HT-29 (cell line): ENCODE measurements around the gene NUDT4. TPM values are rescaled to one million over a fixed set of nuclear protein-coding genes. Genes with fewer than 3 reads are reported as not detected.
A peak's percentile ranks its signal among the peaks of the same experiment; 100 is the strongest.
"Not testable (repeated sequence)": the region's sequence is repeated elsewhere in the genome, so short reads cannot be mapped to it uniquely, and the experiment has no call there.

Experiments
- DNase-seq: peaks from one replicate; pipeline ENCODE4 v3.0.0-alpha.2; 2015; ENCODE audit warnings: low spot score
- total RNA-seq: library from RNA; depleted of rRNA; stranded (reverse); fragments of >200 nt; shearing (Covaris generic); gene quantifications from 2 replicates; pipeline ENCODE4 v1.2.3, GENCODE V29; 2014

Gene NUDT4
- total RNA-seq, 1 experiment from 2014 or later = 120 TPM

DNA sequence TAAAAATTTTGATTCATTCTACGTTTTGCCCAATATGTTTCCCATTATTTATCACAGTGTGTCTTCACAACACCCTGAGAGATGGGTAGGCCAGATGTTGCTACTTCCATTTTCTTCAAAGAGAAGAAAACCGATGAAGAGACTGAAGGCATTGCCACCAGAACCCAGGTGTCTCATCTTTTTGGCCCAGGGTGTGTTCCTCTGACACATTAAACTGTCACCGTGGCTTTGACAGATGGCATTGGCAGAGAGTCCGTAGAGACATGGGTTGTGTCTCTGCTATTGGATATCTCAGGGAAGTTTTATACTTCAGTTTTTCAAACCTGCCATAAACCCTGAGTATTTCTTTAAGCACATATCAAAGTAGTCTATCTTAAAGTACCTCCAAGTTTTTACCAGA lies 11.3 kb upstream of the NUDT4 start:
- no peak for DNase-seq

DNA sequence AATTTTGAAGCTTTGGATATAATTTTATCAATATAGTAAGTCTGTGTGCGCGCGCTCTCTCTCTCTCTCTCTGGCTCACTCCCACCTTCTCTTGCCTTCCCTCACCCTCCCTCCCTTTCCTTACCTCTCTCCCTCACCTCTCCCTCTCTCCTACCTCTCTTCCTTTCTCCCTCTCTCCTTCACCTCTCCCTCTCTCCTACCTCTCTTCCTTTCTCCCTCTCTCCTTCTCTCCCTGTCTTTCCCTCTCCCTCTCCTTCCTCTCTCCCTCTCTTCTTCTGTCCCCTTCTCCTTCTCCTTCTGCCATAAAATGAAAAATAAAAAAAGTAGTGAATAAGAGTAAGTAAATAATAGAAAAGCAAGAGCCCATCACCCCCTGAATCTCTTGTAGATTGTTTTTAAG lies 9.0 kb upstream of the NUDT4 start:
- no peak for DNase-seq

DNA sequence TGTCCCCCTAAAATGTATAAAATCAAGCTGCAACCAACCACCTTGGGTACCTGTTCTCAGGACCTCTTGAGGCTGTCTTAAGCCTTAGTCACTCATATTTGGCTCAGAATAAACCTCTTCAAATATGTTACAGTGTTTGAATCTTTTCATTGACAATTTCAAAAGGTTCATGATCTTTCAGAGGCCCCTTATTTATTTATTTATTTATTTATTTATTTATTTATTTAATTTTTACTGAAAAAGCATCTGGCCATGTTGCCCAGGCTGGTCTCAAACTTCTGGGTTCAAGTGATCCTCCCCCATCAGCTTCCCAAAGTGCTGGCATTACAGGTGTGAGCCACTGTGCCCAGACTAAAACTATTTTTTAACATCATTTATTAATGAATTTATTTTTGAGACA lies 8.2 kb upstream of the NUDT4 start:
- no peak for DNase-seq

DNA sequence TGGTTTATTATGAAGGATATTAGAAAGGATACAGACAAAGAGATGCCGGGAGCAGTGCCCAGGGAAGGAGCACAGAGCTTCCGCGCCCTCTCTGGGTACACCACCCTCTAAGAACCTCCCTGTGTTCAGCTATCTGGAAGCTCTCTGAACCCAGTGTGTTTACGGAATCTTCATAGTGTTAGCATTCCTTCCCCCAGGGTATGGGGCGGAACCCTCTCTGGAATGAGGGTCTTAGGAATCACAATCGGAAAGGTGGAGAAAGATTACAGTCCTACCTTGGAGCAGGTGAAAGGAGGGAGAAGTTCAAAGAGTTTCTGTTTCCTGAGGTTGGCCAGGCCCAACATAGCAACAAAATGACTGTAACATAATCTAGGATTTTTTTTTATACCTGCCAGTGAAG lies 6.8 kb upstream of the NUDT4 start:
- DNase-seq = no peak

DNA sequence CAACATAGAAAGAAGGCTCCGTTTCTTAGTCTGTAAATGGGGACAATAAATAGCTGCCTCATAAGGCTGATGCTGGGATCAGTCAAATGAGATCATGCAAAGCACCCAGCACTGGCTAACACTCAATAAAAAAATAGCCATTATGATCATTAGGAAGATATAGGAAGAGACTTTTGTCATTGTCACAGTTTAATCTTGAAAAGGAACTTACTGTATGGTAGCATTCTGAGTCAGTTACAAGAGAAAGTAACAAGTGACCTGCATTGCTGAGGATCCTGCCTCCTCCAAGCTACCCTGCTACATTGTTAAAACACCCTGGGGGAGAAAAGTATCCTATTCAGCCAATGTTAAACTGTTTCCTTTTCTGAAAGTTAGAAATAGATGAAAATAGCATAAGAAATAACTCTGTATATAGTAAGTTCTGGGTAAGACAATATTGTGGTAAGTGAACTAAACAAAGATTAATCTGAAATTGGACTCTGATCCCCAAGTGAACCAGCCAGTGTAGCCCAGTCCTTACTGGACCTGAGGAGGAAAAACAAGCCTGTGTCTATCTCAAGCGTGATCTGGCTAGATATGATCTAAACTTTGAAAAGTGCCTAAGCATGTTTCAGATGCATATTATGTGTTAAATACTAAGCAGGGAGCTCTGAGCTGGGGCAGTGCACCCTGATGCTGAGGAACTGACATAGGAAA lies 3.6 kb upstream of the NUDT4 start:
- DNase-seq = peak; percentile 60

DNA sequence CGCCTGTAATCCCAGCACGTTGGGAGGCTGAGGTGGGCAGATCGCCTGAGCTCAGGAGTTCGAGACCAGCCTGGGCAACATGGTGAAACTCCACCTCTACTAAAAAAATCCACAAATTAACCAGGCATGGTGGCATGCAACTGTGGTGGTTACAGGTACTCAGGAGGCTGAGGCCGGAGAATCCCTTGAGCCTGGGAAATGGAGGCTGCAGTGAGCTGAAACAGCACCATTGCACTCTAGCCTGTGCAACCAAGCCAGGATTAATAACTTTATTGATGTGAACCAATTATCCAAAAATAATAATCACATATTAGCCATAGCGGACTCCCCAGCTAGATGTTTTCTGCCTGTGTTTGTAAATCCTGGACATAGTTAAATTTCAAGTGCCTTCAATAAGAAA lies 1.8 kb upstream of the NUDT4 start:
- DNase-seq = no peak

DNA sequence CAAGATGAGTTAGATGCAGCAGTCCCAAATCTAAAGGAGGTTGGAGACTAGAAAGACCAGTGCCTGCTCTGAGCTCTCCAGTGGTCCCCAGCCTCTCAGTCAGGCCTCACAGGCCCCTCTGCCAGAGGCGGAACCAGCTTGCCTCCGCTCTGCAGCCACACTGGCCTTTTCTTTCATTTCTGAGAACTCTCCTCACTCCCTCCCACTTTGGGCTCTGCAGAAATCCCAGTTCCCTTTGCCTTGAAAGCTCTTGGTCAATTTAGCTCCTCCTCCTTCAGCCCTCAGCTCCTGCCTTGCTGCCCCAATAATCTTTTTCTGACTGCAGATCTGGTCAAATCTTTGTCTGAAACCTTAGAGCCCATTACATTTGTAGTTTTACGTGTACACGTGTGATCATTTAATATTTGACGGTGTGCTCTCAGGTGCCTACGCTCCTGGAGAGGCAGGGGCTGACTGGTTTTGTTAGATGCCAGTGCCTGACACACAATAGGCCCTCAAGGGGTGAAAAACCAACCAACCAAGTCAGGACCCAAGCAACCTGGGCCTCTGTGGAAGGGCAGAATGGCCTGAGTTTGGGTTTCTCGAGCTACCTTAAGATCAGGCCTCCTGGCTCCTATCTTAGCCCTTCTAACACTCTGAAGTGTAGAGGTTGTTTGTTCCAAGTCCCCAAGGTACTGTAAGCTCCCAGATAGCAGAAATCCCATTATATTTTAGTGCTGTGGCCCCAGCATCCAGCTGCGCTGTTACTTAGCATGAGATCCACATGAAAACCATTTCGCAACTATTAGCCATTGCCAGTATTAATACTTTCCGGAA lies 1.1 kb upstream of the NUDT4 start:
- peak; percentile 76 for DNase-seq

DNA sequence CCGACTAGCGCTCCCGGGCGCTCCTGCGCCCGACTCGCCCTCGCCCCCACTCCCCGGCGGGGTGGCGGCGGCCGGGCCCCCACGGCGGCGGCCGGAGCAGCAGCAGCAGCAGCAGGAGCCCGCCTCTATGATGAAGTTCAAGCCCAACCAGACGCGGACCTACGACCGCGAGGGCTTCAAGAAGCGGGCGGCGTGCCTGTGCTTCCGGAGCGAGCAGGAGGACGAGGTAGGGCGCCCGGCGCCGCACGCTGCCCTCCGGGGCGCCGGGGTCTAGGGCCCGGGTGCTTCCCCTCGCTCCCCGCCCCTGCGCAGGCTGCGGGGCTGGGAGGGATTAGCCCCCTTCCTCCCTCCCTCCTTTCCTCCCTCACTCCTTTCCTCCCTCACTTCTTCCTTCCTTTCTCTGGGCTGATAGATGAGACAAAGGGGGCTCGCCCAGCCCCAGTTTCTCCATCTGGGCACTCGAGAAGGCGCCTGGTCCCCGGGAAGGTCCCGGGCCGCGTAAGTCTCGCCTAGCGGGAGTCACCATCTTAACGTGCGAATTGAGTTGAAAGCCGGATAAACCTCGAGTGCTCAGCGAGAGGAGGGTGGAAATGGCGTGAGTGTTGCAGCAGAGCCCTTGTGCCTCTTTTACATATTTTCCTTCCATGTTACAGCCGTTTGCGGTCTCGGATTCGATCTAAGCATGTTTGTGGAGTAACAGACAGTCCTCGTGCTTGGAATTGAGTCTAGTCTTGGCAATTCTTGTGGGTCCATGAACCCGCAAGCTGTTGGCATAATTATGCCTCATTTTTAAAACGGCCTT lies 672 bp downstream of the NUDT4 start:
- peak; percentile 52 for DNase-seq

DNA sequence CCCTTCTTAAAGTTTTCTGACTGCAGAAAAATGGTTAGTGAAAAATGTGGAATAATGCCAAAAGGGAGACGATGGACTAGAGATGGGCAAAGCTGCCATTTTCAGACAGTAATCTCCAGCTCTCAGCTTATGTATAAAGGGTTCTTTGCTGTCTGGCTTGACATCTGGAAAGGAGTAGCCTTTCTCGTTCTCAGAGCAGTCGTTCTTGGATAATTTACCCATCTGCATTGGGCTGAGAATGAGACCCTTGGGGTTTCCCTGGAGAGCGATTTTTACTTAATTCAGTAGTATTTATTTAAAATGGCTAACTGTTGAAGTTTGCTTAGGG lies 1.2 kb downstream of the NUDT4 start:
- no peak for DNase-seq

DNA sequence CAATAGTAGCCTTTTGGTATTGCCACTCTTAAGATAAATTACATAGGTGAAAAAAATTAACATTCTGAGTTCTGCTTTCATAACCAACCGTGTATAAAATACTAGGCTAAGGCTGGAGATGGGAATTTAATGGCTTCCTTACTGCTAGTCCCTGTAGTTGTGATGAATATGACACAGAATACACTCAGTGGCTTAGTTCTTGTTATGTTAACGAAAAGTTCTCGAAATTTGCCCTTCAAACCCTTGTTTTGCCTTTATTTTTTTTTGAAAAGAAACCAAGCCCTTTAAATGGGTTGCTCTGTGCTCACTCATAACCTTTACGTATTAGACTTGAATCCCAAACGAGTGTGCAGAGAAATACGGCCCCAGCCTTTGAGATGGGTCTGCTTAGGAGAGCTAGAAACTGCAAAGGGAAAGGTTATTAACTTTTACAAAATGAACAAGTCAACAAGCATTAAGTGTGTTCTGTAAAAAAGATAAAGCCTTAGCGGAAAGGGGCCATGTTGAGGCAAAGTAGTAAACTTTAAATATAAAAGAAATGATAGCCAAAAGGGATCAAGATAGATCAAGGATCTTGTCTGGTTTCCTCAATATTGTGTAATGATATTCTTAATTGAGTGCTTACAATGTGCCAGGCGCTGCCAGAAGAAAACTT lies 1.7 kb downstream of the NUDT4 start:
- peak; percentile 44 for DNase-seq

DNA sequence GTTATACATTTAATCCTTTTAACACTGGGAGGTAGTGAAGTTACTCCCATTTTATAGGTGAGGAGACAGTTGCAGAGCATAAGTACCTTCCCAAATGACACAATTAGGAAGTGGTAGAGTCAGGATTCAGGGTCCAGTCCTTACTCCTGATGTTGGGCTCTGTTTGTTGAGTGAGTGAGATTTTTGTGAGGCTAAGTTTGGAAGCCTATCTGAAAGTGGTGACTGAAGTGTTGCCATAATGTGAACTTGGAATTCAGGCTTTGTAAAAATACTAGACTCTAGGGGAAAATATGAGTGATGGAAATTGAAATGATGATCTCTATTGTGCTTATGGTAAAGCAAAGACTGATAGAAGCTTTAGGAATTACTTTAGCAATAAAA lies 2.2 kb downstream of the NUDT4 start:
- peak; percentile 52 for DNase-seq

DNA sequence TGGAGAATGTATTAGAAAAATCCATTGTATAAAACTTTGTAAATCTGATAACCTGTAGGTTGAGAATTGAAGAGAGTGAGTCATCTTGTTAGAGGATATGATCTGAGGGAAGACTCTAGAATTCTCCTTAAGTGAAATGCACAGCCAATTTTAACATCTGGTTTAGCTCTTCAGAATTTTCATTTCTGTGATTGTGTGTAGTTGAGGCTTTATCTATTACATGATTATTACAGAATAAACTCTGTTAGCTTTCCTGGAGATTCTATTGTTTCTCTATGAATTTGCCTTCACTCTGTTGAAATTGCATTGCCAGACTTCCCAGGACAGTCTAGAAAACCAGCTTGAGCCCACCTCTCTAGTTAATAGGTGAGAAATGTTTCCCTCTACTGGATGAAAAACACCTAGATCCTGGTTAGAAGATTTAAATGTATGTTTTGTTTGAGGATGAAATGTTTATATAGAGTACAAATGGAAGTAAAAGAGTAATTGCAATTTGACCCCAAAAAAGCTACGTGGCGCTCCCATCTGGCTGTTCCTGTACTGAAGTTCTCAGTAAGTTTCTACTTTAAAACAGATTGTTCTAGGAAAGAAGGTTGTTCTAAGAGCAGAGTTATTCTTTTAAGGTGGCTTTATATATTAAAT lies 2.9 kb downstream of the NUDT4 start:
- DNase-seq = peak; percentile 74

DNA sequence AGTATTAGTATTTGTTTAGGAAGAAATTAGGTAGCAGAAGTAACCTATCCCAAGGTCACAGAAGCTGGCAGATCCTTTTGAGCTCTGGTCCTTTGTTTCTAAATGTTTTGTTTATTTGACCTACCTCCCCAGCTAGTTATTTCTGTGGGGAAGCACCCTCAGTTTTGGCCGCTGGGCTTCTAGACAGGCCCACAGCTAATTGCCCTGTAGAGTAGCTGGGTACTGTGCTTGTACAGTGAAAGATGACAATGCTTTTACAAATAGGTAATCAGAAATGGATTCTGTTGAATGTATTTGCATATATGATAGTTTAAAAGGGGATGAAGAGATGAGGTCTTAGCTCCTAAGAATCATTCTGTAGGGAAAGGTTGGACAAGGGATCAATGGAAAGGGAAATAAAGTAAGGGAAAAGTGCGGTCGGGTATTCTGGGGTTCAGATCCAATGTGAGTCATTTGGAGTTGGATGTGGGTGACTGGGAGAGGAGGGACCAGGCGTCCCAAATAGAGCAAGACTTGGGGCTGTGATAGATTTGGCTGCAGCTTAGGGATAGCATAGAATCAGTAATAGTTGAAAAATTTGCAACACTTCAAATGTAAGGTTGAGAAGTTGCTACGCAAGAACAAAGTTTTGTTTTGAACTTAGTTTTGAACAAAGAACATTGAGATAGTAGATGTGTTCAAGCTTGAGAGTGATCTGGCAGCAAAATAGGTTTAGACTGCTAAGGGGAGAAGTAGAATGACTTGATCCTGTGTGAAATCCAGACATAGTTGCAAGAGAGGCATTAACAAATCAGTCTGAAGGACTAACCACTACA lies 3.6 kb downstream of the NUDT4 start:
- no peak for DNase-seq

DNA sequence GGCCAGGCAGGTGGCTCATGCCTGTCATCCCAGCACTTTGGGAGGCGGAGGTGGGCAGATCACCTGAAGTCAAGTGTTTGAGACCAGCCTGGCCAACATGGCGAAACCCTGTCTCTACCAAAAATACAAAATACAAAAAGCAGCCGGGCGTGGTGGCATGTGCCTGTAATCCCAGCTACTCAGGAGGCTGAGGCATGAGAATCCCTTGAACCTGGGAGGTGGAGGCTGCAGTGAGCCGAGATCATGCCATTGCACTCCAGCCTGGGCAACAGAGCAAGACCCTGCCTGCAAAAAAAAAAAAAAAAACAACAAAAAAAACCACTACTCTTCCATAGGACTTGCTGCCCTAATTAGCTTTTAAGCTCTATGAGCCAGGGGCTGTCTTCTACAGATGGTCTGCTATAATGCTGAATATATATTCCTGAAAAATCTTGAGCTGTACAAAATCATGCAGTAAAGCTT lies 4.3 kb downstream of the NUDT4 start:
- not testable (repeated sequence) for DNase-seq

DNA sequence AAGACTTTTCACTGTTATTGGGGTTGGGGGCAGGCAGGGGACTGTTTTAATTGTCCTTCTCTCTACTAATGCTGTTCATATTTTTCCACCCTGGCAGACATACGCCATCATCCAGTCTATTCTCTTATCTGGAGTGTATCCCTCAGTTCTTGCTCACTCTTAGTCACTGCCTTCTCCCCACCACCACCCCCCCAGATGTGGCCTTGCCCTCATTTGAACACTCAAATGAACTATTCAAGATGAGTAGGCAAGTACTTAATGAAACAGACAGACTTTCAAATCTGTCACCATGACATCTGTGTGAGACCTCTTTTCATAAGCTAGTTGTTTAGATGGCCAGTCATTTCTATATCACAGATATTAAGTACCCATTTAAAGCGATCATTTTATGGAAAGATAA lies 10.1 kb downstream of the NUDT4 start:
- DNase-seq = no peak

DNA sequence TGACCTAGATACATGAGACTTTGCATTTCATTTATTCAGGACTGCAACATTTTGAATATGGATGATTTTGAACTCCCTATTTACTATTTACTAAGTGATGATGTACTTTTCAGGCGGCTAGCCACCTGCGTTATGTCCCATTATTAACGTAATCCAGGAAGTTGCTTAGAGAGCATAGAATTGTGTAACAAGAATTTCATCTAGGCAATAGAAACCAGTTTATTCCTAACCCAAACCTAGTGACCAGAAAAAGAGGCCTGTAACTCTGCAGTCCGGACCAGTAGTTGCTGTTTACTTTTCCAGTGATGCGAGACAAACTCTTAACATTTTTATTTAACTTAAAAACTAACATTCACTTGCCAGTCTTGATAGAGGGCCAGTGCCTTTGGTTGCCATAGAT lies 12.3 kb downstream of the NUDT4 start:
- no peak for DNase-seq

DNA sequence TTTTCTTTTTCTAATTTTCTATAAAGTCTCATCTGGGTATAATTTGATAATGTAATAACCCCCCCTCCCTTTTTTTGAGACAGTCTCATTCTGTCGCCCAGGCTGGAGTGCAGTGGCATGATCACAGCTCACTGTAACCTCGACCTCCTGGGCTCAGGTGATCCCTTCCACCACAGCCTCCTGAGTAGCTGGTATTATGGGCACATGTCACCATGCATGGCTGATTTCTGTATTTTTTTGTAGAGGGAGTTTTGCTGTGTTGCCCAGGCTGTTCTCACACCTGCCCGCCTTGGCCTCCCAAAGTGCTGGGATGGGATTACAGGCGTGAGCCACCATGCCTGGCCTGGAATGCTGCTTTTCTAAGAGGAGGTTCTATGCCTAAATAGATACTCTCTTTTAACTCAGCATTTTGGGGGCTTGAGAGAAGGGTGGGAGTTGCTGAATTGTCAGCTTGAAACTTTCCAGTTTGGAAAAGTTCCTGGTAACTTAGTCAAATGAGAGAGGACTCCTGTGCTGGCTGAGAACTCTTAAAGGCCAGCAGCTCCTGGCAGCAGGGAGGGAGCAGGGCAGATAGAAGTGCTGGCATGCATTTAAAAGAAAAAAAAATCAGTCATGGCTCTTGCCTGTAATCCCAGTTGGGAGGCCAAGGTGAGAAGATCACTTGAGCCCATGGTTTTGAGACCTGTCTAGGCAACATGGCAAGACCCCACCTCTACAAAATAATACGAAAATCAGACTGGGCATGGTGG lies 13.0 kb downstream of the NUDT4 start:
- DNase-seq = no peak

DNA sequence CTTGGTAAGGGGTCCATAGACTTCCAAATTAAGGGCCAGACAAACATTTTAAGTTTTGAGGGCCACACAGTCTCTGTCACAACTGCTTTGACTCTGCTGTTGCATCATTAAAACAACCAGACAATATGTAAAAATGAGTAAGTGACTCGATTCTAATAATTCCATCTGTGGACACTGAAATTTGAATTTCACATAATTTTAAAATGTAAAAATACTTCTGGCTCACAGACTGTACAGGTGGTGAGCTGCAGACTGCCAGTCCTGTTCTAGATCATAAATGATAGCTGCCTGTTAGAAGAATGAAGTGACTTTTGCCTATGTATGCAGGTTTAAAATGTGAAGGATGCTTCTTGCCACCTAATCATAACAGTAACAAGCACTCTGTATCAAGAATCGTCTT lies 15.7 kb downstream of the NUDT4 start:
- DNase-seq = no peak

DNA sequence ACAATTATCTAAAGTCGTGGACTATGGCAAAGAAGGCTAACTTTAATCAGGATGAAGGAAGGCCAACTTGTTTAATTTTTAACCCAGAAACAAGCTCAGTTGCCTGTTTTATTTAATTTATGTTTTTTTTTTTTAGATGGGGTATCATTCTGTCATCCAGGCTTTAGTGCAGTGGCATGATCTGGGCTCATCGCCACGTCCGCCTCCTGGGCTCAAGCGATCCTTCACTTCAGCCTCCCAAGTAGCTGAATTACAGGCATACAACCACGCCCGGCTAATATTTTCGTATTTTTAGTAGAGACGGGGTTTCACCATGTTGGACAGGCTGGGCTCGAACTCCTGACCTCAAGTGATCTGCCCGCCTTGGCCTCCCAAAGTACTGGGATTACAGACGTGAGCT lies 19.7 kb downstream of the NUDT4 start:
- no peak for DNase-seq
